Hematopoietic multipotent progenitor cell (in vitro differentiated cells): Measurements from ENCODE around the gene STK32B. TPM values are rescaled to one million over a fixed set of nuclear protein-coding genes. Genes with fewer than 3 reads are reported as not detected.

ENCODE experiments used
- DNase-seq, 3 donors: peaks; one replicate each; pipeline ENCODE4 v3.0.0-alpha.2; 2011 to 2015; ENCODE audit warnings: low read depth in 2 of 3, low spot score in 2 of 3
- total RNA-seq: library from RNA; depleted of rRNA; stranded (reverse); fragments of >200 nt; gene quantifications from one replicate; pipeline ENCODE4 v1.2.3, GENCODE V29; 2012

The STK32B gene
- total RNA-seq, 1 donor = 14.8 TPM

DNA sequence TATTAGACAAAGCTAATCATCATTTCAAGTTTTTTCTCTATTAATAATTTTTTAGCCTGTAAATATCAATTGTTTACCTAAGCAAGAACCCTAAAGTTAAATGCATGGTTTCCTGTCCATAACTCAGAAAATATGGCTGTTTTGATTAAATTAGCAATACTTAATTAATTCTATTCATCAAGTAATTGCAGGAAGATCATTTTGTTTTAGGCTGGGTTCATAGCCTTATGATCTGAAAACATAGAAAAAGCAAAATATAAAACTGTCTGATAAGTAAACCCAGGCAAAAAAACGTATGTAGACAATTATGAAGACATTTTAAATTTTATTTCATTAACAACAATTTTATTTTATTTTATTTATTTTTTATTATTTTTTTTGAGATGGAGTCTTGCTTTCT is 438.0 kb downstream of the STK32B start:
- DNase-seq = no peak

DNA sequence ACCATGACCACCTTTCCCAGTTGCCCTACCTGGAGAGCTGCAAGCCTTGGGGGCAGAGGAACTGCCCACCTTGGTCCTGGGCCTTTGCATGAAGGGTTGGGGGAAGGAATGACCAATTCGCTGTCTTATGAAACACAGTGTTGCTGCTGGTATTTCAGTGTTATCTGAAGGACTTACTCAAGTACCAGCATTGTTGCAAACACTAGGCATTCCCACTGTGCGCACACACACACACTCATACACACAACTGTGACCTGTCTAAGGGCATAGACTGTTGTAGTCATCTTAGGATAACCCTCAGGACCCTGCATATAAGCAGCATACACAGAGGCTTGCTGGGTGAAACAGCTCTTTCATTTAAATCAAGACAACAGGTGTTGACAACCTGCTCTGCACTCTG is 446.2 kb downstream of the STK32B start:
- DNase-seq = no peak

DNA sequence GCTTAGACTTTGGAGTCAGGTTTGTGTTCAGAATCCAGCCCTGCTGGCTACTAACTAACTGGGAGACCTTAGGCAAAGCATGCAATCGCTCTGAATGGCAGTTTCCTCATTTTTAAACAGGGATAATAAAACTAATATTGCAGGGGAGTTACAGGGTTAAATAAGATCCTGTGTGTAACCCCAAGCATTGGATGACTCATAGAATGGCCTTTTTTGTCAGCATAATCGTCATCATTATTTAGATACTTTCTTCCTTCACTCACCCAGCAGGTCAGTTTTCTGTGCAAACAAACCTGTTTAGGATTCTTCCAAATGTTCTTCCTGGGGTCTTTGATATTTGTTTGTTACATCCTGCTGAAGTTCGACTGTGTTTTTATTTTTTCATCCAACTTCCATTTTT is 448.9 kb downstream of the STK32B start:
- no peak for DNase-seq

DNA sequence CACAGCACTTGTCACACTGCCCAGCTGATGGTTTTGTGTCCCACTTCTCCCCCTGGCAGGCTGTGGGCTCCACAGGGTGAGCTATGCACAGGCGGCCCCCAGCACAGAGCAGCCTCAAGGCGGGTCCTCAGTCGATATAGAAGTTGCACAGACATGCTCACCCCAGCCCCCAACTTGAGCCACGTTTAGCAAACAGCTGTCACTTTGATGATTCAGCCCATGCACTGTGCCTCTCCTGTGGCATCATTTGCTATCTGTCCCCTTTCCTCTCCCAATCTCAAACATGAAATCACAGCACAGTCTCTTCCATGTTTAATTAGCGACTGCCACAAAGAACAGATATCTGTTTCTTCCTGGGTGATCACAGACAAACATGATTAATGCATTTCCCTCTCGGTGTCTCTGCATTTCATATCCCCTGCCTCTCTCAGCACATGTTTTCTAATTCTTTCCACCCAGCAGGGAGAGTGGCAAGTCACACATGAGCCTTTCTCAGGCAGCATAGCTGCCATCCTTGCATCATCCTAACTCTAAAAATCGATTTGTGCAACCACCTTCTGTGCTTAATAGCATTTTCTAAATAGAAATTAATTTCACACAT is 452.2 kb downstream of the STK32B start:
- no peak for DNase-seq

DNA sequence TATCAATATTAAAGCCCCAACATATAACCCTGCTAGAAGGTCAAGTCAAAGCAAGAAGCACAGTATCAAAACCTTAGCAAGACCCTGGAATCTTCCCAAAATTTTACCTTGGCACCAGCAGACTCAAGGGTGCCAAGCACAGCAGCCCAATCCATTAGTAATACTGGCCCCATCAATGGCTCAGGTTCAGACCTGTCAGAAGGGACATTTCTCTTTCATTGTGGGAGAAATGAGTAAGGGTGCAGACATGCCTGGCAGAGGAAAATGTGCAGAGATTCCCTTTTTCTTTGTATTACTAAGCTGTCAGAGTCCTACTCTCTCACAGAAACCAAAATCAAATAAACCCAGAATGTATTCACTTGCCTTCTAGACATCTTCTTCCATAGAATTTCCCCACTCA is 453.2 kb downstream of the STK32B start:
- no peak for DNase-seq

DNA sequence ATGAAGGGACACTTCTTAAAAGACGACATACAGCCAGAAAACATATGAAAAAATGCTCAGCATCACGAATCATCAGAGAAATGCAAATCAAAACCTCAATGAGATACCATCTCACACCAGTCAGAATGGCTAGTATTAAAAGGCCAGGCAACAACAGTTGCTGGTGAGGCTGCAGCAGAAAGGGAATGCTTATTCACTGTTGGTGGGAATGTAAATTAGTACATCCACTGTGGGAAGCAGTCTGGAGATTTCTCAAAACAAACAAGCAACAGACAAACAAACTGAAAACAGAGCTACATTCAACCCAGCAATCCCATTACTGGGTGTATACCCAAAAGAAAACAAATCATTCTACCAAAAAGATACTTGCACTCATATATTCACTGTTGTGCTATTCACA is 459.2 kb downstream of the STK32B start:
- DNase-seq = no peak

DNA sequence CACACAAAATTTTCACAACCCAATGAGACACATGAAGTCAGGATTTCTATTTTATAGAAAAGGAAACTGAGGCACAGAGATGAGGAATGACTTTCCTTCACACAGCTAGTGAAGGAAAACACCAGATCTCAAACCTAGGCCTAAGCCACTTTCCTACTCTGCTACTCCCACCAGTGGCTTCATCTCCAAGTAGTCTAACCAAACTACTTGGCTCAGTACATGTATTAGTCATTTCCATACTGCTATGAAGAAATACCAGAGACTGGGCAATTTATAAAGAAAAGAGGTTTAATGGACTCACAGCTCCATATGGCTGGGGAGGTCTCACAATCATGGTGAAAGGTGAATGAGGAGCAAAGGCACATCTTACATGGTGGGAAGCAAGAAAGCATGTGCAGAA is 460.5 kb downstream of the STK32B start:
- no peak for DNase-seq

DNA sequence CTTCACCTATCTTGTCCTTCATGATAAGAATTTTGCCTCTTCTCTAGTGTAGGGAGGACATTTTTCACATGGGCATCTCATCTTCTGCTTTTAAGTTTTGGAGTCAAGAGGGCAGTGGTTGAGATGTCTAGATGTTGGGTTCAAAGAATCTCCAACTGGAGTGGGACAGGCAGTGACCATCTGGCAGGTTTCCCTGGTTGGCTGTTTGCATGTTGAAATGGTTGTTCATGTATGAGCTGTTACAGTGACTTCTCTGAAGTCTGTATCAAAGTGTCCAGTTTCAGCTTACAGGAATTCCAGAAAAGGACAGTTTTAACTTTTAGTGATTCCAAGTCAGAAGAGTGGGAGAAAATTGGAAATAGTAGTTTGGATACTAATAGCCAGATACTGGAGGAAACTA is 464.4 kb downstream of the STK32B start:
- DNase-seq = no peak

DNA sequence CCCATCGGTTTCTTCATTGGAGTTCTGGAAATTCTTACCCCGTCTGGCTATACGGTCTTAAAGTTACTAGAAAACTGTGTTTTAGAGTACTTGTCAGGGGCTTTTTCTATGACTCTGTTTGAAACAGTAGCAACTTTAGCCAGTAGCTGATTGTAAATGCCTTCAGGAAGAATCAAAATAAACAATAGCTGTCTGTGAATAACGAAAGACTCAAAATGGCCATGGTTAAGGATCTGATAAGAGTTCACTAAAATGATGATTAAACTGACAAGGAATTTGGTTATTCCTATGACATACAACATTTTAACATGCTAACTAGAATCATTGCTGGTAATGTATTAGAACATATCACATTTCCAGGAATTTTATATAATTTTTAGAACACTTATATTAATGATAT is 466.1 kb downstream of the STK32B start:
- no peak for DNase-seq

DNA sequence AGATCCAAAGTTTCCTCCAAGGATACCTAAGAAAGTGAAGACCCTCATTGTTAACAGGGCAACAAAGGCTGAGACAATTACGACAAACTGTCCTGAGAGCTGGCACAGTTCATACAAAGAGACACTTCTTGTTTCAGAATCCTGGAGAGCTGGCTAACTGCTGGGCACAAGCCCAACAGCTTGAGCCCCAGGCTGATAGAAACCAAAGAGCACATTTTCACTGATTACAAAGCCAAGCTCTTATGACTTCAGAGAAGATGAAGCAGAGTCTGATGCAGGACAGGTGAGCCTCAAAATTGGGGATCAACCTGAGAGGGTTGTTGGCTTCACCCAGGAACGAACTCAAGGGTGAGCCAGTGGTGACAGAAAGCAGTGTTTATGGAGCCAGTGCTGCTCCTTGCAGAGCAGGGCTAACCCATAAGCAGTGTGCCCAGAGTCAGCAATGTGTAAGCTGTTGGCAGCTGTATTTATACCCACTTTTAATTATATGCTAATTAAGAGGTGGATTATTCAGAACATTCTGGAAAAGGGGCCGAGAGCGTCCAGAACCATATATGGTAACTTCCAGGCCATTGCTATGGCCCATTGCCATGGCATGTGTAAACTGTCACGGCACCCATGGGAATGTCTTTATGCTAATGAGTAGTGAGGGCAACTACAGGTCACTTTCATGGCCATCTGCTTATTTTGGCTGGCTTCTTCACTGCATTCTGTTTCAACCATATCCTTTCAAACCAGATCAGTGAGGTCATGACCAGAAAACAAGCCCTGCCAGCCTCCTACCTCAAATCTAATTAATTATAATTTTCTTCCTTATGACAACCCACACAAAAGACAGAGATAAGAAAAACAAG is 473.4 kb downstream of the STK32B start:
- DNase-seq = no peak

DNA sequence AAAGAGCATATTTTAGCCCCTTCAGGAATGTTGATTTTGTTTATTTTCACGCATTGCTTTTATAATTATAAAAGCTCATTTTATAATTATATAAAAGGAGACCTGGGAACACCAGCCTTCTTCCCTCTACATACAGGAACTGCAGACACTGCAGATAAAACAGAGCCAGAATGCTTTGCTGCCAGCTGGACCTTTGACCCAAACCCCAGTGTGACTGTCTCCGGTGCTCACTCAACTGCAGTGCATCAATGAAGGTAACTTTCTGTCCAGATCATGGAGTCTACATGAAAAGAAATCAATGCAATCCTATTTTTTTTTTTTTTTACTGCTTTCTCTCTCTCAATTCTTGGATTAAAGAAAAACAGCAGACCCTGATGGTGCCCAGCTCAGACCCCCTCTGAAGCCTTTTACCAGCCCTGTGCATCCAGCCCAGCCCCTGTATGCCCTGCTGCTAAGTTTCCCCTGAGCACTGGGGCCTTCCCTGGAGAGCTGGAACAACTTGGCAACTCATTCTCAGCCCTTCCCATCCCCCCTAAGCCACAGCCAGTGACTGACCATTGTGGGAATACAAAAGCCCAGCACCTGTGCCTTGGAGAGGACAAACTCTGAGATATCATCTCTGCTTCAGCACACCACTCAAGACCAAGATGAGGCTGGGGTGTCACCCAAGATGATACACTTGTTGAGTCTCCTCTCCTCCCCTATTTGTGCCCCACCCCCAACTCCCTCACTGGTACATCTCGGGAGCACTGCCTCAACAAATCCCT is 475.0 kb downstream of the STK32B start:
- DNase-seq = no peak

DNA sequence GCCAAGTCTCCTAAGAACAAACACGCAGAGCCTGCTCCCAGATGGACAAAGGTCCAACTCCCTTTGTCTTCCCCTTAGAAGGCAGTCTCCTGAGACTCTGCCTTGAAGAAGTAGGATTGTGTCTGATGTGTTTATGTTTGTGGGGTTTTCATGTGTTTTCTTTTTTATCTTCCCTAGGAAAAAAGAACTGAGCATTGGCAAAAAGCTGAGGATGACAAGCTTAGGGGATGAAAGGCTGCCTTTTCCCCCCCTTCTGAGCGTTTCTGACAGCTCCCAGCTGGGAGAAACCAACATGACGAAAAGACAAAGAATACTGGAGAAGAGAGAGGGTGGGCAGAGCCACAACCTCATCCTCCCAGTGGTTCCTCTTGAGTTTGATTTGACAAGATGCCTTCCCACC is 475.9 kb downstream of the STK32B start:
- no peak for DNase-seq

DNA sequence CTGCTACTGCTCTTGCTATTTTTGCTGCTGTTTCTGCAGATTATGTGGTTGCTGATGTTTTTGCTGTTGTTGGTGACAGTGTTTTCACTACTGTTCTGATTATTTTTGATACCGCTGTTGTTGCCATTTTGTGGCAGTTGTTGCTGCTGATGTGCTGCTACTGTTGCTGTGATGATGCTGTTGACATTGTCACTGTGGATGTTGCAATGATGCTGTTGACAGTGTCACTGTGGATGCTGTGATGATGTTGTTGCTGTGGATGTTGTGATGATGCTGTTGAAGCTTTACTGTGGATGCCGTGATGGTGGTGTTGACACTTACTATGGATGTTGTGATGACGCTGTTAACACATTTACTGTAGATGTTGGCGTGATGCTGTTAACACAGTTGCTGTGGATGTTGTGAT is 476.8 kb downstream of the STK32B start:
- DNase-seq = no peak

DNA sequence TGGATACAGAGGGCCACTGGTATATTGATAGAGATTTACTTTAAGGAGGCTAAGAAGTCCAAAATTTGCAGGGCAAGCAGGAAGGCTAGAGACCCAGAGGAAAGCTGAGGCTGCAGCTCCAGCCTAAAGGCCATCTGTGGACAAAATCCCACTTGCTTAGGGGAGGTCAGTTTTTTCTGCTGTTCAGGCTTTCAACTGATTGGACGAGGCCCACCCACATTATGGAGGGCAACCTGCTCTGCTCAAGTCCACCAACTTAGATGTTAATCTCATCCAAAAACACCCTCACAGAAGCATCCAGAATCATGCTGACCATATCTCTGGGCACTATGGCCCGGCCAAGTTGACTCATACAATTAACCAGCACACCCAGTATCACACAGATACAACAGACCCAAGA is 480.8 kb downstream of the STK32B start:
- DNase-seq = no peak

DNA sequence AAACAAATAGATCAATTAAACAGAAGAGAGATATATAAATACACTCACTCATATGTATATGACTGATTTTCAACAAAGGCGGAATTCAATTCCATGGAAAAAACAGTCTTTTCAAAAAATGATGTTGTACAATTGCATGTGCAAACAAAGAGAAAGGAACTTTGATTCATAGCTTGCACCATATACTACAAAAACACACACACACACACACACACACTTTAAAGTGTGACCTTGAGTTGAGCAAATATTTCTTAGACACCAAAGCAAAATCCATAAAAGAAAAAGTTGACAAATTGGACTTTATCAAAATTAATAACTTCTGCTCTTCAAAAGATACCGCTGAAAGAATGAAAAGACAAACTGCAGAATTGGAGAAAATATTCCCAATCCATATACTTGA is 488.3 kb downstream of the STK32B start:
- no peak for DNase-seq

DNA sequence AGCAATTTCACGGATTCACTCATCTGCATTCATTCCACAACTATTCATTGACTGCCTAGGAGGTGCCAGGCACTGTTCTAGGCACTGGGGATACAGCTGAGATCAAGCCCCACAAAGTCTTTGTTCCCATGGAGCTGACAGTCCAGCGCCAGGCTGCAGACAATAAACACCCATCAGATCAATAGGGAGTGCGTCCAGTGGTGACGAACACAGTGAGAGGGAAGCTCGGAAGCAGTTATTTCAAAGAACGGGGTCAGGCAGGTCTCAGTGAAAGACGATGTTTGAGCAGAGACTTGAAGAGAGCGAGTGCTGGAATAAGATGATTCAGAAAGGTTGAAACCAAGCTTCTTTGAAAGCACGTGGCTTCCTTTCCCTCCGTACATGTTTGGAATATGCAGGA is 489.9 kb downstream of the STK32B start:
- no peak for DNase-seq

DNA sequence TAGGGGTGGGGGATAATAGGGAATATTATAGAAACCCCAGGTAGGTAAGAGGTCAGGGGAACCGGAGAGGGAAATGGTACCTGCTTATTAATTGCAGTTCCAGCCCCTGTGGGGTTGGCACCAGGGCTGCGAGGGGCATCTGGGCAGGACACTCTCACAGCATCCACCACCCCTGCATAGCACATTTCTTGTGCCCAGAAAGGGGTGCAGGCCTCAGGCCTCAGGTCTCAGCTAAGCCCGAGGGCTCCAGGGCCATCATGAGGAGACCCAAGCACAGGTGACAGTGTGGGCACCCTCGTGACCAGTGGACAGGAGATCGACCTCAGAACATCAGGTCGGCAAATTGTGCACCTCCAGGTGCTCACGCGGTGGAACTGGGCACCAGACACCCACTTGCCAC is 492.4 kb downstream of the STK32B start:
- no peak for DNase-seq

DNA sequence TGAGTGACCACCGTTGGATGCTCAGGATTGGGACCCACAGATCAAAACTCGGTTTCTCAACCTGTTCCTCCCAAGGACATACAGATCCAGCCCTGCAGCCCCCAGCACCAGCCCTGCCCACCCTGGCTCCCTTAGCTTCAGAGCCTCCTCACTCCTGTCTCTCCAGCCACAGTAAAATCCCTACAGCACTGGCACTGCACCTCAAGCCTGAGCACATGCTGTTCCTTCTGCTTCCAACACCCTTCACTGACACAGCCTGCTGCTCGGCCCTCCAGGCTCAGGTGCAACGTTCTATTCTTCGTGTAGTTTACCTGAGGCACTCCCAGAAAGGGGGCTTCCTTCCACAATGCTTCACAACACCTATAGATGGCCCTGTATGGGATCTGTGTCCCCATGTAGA is 493.5 kb downstream of the STK32B start:
- DNase-seq = no peak

DNA sequence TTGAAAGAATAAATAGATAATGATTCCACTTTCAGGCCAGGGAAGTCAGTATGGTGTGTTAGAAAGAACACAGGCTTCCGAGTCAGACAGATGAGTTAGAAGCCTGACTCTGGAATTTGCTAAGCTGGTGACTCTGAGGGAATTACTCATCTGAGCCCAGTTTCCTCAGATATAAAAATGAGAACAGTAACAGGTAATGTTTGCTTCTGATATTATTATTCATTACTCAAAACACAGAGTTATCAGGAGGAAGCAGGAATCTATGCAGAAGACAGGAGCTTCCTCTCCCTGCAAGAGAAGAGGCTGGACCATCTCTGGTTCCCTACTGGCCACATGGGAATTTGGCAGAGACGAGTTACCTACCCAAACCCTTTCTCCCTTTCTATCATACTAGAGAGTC is 494.0 kb downstream of the STK32B start:
- DNase-seq = no peak

DNA sequence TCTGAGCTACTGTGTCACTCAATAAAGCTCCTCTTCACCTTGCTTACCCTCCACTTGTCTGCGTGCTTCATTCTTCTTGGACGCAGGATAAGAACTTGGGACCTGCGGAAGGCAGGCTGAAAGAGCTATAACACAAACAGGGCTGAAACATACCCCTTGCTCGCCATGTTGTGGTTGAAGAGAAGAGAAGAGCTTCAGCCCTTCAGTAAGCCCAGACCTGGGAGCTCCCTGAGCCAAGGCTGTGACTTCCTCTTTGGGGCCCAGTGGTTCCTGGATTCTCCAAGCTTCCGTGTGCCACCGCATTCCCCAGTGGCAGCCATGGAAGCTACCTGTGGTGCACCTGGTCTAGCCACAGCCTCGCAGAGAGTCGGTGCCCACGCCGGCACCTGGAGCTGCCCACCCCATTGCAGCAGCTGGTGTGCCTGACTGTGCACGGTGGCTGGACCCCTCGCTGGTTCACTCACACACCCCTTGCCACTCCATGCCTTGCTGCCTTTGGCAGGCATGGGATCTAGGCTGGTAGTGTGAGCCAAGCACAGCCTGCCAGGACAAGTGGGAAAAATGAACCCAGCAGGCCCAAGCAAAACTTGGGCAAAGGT is 496.5 kb downstream of the STK32B start:
- DNase-seq = no peak
